ENCODE results near the gene PAPOLB.

DNA sequence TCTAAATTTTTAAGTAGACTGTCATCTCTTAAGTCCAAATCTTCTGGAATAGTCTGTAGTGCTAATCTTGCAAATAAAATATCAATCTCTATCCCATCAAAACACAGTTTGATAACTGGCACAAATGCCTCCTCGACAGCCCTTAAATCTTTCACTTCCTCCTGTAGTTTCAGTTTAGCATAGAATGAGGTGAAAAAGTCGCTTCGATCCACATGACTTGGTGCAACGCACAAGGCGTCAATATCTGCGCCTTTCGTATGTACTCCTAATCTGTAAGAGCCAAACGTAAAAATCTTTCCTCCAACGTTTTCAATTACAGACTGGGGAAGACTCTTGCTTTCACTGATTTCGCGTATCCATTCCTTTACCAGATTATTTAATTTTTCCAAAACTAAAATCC lies 603 bp downstream of the PAPOLB start:
- no peak for TF ChIP-seq BACH2 (CRISPR knock-in tag; IDR thresholded peaks at IDR 0.05; ENCODE audit: borderline replicate concordance)
- TF ChIP-seq, protein P1, sequence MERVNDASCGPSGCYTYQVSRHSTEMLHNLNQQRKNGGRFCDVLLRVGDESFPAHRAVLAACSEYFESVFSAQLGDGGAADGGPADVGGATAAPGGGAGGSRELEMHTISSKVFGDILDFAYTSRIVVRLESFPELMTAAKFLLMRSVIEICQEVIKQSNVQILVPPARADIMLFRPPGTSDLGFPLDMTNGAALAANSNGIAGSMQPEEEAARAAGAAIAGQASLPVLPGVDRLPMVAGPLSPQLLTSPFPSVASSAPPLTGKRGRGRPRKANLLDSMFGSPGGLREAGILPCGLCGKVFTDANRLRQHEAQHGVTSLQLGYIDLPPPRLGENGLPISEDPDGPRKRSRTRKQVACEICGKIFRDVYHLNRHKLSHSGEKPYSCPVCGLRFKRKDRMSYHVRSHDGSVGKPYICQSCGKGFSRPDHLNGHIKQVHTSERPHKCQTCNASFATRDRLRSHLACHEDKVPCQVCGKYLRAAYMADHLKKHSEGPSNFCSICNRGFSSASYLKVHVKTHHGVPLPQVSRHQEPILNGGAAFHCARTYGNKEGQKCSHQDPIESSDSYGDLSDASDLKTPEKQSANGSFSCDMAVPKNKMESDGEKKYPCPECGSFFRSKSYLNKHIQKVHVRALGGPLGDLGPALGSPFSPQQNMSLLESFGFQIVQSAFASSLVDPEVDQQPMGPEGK (CRISPR knock-in tag; IDR thresholded peaks at IDR 0.05; ENCODE audit: borderline replicate concordance): no peak
- no peak for TF ChIP-seq ZNF8 (CRISPR knock-in tag; IDR thresholded peaks at IDR 0.05)
- TF ChIP-seq RARB (CRISPR knock-in tag; IDR thresholded peaks at IDR 0.05): no peak

Data from SK-N-SH treated with all-trans-retinoic acid at 6 μM for 48 hours (cell line).